ENCODE results near the gene MCU.
"Not testable (repeated sequence)": the region's sequence is repeated elsewhere in the genome, so short reads cannot be mapped to it uniquely, and the experiment has no call there.

MCU gene, protein sequence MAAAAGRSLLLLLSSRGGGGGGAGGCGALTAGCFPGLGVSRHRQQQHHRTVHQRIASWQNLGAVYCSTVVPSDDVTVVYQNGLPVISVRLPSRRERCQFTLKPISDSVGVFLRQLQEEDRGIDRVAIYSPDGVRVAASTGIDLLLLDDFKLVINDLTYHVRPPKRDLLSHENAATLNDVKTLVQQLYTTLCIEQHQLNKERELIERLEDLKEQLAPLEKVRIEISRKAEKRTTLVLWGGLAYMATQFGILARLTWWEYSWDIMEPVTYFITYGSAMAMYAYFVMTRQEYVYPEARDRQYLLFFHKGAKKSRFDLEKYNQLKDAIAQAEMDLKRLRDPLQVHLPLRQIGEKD

DNA sequence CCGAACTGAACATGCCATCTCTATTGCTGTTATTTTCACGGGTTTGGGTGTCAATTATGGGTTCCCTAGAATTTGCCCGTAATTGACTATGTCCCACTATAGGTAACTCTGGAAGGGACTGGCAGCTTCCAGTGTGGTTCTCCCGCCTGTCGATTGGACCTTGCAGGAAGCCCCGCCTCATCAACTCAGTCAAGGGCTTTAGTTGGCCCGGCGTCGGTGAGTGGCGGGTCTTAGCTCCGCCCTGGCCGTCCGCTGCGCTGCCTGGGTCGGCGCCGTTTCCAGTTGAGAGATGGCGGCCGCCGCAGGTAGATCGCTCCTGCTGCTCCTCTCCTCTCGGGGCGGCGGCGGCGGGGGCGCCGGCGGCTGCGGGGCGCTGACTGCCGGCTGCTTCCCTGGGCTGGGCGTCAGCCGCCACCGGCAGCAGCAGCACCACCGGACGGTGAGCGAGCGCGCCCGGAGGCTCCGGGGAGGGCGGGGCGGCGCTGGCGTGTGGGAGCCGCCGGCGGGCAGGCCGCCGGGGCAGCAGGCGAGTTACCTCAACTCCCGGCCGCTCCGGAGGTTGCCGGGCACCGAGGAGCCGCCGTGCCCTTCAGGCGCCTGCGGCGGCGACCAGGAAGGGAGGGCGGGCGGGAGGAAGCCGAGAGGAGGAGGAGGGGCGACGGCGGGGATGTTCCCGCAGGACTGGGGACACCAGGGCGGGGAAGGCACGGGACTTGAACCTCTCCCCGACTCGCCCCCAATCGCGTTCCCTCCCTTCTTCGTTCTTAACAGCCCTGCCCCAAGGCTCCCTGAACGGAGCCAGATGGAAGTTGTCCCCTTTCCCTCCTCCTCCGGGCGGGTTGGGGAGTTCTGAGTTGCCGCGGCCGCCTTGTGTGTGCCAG lies at the start of gene MCU:
MCU (plus strand) TSS at position 281 of the 881 bp plus-strand sequence; CDS start at position 290, 9 bp downstream.
- TF ChIP-seq, protein P1, sequence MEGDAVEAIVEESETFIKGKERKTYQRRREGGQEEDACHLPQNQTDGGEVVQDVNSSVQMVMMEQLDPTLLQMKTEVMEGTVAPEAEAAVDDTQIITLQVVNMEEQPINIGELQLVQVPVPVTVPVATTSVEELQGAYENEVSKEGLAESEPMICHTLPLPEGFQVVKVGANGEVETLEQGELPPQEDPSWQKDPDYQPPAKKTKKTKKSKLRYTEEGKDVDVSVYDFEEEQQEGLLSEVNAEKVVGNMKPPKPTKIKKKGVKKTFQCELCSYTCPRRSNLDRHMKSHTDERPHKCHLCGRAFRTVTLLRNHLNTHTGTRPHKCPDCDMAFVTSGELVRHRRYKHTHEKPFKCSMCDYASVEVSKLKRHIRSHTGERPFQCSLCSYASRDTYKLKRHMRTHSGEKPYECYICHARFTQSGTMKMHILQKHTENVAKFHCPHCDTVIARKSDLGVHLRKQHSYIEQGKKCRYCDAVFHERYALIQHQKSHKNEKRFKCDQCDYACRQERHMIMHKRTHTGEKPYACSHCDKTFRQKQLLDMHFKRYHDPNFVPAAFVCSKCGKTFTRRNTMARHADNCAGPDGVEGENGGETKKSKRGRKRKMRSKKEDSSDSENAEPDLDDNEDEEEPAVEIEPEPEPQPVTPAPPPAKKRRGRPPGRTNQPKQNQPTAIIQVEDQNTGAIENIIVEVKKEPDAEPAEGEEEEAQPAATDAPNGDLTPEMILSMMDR (IDR thresholded peaks at IDR 0.05; ENCODE audit: control insufficient read depth, extremely low read depth, insufficient read depth) = no peak
- DNase-seq (ENCODE audit: low read depth) = peak; percentile 87
- peak within 1 kb of the TSS; percentile 78 for H3K4me3 ChIP-seq (ENCODE audit: low read depth, low read length)

DNA sequence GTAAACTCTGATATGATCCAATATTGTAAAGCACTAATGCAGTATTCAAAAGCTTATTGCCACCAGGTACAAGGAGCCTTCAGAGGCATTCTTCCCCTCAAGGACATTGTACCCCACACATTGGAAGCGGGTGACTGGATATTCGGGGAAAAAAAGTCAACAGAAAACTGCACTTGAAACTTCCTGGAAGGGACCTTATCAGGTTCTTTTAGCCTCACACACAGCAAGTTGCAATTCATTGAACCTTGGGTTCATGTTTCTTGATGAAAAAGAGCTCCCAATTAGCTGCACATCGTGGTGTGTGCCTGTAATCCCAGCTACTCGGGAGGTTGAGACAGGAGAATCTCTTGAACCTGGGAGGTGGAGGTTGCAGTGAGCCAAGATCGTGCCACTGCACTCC lies 49.6 kb upstream of the MCU start:
- no peak for DNase-seq (ENCODE audit: low read depth)
- TF ChIP-seq, protein P1 (IDR thresholded peaks at IDR 0.05; ENCODE audit: control insufficient read depth, extremely low read depth, insufficient read depth) = no peak
- H3K4me3 ChIP-seq (ENCODE audit: low read depth, low read length) = no peak overlapping the region

DNA sequence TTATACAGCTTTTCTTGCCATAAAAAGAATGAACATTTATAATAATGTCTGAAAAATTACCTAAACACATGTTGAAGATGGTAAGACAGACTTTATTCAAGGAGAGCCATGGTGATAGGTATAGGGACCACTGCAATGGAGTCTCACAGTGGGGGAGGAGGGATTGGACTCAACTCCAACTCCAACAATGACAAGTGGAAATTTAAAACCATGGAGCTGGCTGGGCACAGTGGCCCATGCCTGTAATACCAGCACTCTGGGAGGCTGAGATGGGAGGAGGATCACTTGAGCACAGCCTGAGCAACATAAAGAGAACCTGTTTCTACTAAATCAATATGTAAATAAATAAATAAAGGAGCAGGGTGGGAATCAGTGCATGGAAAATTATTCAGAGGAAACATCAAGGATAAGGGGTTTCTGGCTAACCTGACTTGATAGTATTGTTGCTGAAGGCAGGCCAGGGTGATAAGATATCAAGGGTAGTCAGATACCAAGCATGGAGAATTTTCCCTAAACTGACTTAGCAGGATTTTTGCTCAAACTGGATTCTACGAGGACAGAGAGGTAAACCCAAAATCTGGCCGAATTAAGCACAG lies 46.6 kb upstream of the MCU start:
- H3K4me3 ChIP-seq (ENCODE audit: low read depth, low read length) = no peak overlapping the region
- TF ChIP-seq, protein P1 (IDR thresholded peaks at IDR 0.05; ENCODE audit: control insufficient read depth, extremely low read depth, insufficient read depth) = no peak
- DNase-seq (ENCODE audit: low read depth) = no peak

DNA sequence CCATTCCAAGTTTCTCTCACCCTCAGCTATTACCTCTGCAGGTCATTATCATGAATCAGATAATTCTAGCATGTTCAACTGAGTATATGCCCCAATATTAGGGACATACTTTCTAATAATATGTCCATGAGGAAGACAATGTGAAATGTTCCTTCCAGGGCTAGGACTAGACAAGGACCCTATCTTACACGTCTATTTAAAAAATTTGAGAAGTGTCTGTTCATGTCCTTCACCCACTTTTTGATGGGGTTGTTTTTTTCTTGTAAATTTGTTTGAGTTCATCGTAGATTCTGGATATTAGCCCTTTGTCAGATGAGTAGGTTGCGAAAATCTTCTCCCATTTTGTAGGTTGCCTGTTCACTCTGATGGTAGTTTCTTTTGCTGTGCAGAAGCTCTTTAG lies 45.0 kb upstream of the MCU start:
- not testable (repeated sequence) for H3K4me3 ChIP-seq (ENCODE audit: low read depth, low read length); DNase-seq (ENCODE audit: low read depth)

DNA sequence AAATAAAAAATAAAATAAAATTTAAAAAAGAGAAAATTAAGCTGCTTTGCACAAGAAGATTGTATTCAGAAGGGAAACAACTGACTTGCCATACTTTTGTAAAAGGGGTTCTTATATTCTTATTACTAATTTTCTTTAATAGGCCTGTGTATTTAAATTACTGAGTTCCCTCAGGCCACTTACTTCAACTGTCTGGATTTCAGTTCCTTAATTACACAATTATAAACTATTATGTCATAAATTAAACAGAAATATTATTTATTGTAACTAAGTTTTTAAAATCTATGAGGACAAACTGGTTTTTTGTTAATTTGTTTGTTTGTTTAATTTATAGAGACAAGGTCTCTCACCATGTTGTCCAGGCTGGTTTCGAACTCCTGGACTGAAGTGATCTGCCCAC lies 43.6 kb upstream of the MCU start:
- TF ChIP-seq, protein P1 (IDR thresholded peaks at IDR 0.05; ENCODE audit: control insufficient read depth, extremely low read depth, insufficient read depth) = no peak
- no peak for DNase-seq (ENCODE audit: low read depth)

DNA sequence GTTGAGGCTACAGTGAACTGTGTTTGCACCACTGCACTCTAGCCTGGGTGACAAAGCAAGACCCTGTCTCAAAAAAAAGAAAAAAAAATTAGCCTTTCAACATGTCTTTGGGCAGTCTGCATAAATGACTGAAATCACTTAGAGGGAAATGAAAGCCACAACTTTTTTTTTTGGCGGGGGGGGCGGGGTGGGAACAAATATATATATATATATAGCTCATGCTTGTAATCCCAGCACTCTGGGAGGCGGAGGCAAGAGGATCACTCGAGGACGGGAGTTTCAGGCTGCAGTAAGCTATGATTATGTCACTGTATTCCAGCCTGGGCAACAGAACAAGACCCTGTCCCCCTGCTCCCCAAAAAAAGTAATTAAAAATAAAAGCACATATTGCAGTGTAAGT lies 42.7 kb upstream of the MCU start:
- no peak for DNase-seq (ENCODE audit: low read depth)
- H3K4me3 ChIP-seq (ENCODE audit: low read depth, low read length) = no peak overlapping the region
- TF ChIP-seq, protein P1 (IDR thresholded peaks at IDR 0.05; ENCODE audit: control insufficient read depth, extremely low read depth, insufficient read depth) = no peak

More for the DNA sequence above, 43.6 kb upstream of the MCU start:
- H3K4me3 ChIP-seq (ENCODE audit: low read depth, low read length) = no peak overlapping the region

Data from LNCaP clone FGC (cell line).